HepG2 (cell line): ENCODE data around the gene COG1. TPM values are rescaled to one million over a fixed set of nuclear protein-coding genes. Genes with fewer than 3 reads are reported as not detected.

Experiments used
- ARID3A ChIP-seq: IDR thresholded peaks from 2 replicates; pipeline ENCODE4 v1.6.1; 2012; ENCODE audit warnings: low read depth, low read length, improper control_type of control experiment
- ARID4A ChIP-seq: sonication (generic); formaldehyde crosslinking; IDR thresholded peaks from 2 replicates; pipeline ENCODE4 v1.5.0; 2020; ENCODE audit warnings: mild to moderate bottlenecking, missing genetic modification reagents, borderline replicate concordance
- JUN ChIP-seq: sonication (generic); formaldehyde crosslinking; IDR thresholded peaks from 2 replicates; pipeline ENCODE4 v1.4.0; 2020; ENCODE audit warnings: mild to moderate bottlenecking, missing genetic modification reagents
- POGZ ChIP-seq: sonication (generic); formaldehyde crosslinking; IDR thresholded peaks from 2 replicates; pipeline ENCODE4 v1.4.0; 2020; ENCODE audit warnings: mild to moderate bottlenecking, missing genetic modification reagents
- TAF1 ChIP-seq: sonication (generic); formaldehyde crosslinking; IDR thresholded peaks from 2 replicates; pipeline ENCODE4 v1.4.0; 2020; ENCODE audit warnings: missing genetic modification reagents
- TEAD2 ChIP-seq: sonication (generic); formaldehyde crosslinking; IDR thresholded peaks from 2 replicates; pipeline ENCODE4 v1.9.0; 2021; ENCODE audit warnings: missing genetic modification reagents
- XRCC5 ChIP-seq: fragments of 200-400 bp; formaldehyde crosslinking; optimal IDR thresholded peaks from 2 replicates; pipeline ENCODE3; 2017; ENCODE audit warnings: mild to moderate bottlenecking, low read length
- ZNF280D ChIP-seq: sonication (generic); formaldehyde crosslinking; IDR thresholded peaks from 2 replicates; pipeline ENCODE4 v1.5.1; 2020; ENCODE audit warnings: mild to moderate bottlenecking, missing genetic modification reagents
- ZSCAN25 ChIP-seq: sonication (generic); formaldehyde crosslinking; IDR thresholded peaks from 2 replicates; pipeline ENCODE4 v1.8.0; 2022; ENCODE audit warnings: mild to moderate bottlenecking, missing genetic modification reagents
- polyA plus RNA-seq, 8 experiments: library from polyadenylated mRNA; depleted of rRNA in 3 of 8; stranded (reverse) in 7 of 8; unstranded in 1 of 8; fragments of >200 nt; fragmentation: Illumina TruSeq in 4 of 8; extraction: Trizol in 4 of 8; gene quantifications; 2 replicates each; pipeline versions ENCODE4 v1.2.1 to v1.2.3, GENCODE V29; 2011 to 2016; ENCODE audit warnings: low read depth in 4 of 8, missing spikeins in 1 of 8, mixed read lengths in 1 of 8; ENCODE audit not compliant: insufficient read depth in 1 of 8
- total RNA-seq, 5 experiments: library from RNA; depleted of rRNA; stranded (reverse); fragments of >200 nt; fragmentation: Illumina TruSeq; extraction: Trizol; gene quantifications; 2 replicates each; pipeline ENCODE4 v1.2.3, GENCODE V29; 2016; ENCODE audit warnings: low read depth in 1 of 5
- TF ChIP-seq, protein P1 (sequence below): sonication (generic); formaldehyde crosslinking; IDR thresholded peaks from 2 replicates; pipeline ENCODE4 v1.8.0; 2022; ENCODE audit warnings: missing genetic modification reagents, mild to moderate bottlenecking, inconsistent platforms, borderline replicate concordance
- TF ChIP-seq, protein P2 (sequence below): sonication (generic); formaldehyde crosslinking; IDR thresholded peaks from 2 replicates; pipeline ENCODE4 v1.5.1; 2020; ENCODE audit warnings: mild to moderate bottlenecking, missing genetic modification reagents, borderline replicate concordance

Gene COG1
- total and polyA plus RNA-seq, 2 of the 13 experiments (the other 11 are each of a cell fraction or from before 2014, with no cell fraction given) = 36.6 to 39.7 TPM

DNA sequence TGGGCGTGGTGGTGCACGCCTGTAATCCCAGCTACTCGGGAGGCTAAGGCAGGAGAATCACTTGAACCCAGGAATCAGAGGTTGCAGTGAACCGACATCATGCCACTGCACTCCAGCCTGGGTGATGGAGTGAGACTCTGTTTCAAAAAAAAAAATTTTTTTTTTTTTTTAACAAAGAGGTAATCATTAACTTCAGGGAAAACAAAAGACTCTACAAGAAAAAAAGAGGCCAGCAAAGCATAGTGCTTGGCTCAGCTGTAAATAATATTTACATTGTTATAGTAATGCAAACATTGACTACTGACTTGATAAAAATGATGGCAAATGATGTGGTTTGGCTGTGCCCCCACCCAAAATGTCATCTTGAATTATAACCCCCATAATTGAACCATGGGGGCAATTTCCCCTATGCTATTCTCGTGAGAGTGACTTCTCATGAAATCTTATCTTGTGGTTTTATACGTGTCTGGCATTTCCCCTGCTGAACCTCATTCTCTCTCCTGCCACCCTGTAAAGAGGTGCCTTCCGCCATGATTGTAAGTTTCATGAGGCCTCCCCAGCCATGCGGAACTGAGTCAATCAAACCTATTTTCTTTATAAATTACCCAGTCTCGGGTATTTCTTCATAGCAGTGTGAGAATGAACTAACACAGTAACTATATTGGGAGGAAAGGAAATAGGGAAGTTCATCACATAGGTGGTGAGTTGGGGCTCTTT lies 40.8 kb upstream of the COG1 start (continued):
- TF ChIP-seq, protein P1, sequence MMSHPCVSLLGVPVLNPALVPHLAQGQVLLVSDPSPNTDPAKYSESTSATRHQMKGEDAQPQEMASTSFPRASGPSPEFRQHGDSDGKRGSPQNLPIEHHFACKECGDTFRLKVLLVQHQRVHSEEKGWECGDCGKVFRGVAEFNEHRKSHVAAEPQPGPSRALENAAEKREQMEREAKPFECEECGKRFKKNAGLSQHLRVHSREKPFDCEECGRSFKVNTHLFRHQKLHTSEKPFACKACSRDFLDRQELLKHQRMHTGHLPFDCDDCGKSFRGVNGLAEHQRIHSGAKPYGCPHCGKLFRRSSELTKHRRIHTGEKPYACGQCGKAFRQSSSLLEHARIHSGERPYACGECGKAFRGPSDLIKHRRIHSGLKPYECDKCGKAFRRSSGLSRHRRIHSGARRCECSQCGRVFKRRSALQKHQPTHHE (CRISPR knock-in tag) = no peak
- TF ChIP-seq TAF1 = no peak
- no peak for TF ChIP-seq JUN
- TF ChIP-seq ZSCAN25 (CRISPR knock-in tag) = no peak
- TF ChIP-seq ARID3A = no peak
- TF ChIP-seq ARID4A (CRISPR knock-in tag) = no peak
- TF ChIP-seq ZNF280D (CRISPR knock-in tag) = peak; percentile 63; the same call in 1 of the 2 replicates
- TF ChIP-seq, protein P2, sequence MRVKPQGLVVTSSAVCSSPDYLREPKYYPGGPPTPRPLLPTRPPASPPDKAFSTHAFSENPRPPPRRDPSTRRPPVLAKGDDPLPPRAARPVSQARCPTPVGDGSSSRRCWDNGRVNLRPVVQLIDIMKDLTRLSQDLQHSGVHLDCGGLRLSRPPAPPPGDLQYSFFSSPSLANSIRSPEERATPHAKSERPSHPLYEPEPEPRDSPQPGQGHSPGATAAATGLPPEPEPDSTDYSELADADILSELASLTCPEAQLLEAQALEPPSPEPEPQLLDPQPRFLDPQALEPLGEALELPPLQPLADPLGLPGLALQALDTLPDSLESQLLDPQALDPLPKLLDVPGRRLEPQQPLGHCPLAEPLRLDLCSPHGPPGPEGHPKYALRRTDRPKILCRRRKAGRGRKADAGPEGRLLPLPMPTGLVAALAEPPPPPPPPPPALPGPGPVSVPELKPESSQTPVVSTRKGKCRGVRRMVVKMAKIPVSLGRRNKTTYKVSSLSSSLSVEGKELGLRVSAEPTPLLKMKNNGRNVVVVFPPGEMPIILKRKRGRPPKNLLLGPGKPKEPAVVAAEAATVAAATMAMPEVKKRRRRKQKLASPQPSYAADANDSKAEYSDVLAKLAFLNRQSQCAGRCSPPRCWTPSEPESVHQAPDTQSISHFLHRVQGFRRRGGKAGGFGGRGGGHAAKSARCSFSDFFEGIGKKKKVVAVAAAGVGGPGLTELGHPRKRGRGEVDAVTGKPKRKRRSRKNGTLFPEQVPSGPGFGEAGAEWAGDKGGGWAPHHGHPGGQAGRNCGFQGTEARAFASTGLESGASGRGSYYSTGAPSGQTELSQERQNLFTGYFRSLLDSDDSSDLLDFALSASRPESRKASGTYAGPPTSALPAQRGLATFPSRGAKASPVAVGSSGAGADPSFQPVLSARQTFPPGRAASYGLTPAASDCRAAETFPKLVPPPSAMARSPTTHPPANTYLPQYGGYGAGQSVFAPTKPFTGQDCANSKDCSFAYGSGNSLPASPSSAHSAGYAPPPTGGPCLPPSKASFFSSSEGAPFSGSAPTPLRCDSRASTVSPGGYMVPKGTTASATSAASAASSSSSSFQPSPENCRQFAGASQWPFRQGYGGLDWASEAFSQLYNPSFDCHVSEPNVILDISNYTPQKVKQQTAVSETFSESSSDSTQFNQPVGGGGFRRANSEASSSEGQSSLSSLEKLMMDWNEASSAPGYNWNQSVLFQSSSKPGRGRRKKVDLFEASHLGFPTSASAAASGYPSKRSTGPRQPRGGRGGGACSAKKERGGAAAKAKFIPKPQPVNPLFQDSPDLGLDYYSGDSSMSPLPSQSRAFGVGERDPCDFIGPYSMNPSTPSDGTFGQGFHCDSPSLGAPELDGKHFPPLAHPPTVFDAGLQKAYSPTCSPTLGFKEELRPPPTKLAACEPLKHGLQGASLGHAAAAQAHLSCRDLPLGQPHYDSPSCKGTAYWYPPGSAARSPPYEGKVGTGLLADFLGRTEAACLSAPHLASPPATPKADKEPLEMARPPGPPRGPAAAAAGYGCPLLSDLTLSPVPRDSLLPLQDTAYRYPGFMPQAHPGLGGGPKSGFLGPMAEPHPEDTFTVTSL (CRISPR knock-in tag) = peak; percentile 62; the same call in 1 of the 2 replicates
- no peak for TF ChIP-seq XRCC5
- TF ChIP-seq POGZ (CRISPR knock-in tag) = no peak
- TF ChIP-seq TEAD2 (CRISPR knock-in tag) = no peak
